ENCODE measurements around the gene ZNF511. TPM values are rescaled to one million over a fixed set of nuclear protein-coding genes. Genes with fewer than 3 reads are reported as not detected.

Gene ZNF511
- total RNA-seq, 1 donor from 2014 or later: 25.5 TPM

- Histone ChIP-seq H3K27me3 (ENCODE audit: insufficient read depth, low read length) (no peaks in the 10 kb centered on the region), H4K20me1 (ENCODE audit: insufficient read depth, low read length) (peaks cover 20% of the 10 kb centered on the region), H2AFZ (ENCODE audit: low read depth, low read length) (no peak overlapping the region), H3K4me2 (ENCODE audit: low read length) (no peak overlapping the region), H3K79me2 (ENCODE audit: insufficient read depth, low read length) (no peaks in the 10 kb centered on the region), H3K36me3 (ENCODE audit: insufficient read depth, low read length) (peaks cover 20% of the 10 kb centered on the region), H3K4me1 (ENCODE audit: insufficient read depth, low read length) (peaks cover 15% of the 10 kb centered on the region), H3K27ac (ENCODE audit: low read depth, low read length) (no peak overlapping the region), H3K4me3 (ENCODE audit: insufficient read depth, low read depth, low read length) (no peak overlapping the region), H3K9me3 (ENCODE audit: insufficient read depth, low read depth, low read length) (no peaks in the 10 kb centered on the region), H3K9ac (ENCODE audit: low read length) (no peak overlapping the region)
- no peak for TF ChIP-seq CTCF (IDR thresholded peaks at IDR 0.05; ENCODE audit: insufficient read depth, low read depth, low read length)
- TF ChIP-seq EZH2 (IDR thresholded peaks at IDR 0.05; ENCODE audit: insufficient read depth, low read length): no peak
- DNase-seq (ENCODE audit: low read depth) (no peak), FAIRE-seq (no peak)
- Mint-ChIP-seq H3K27me3 (ENCODE audit: low read depth, unreplicated experiment) (no peaks in the 10 kb centered on the region), H3K4me1 (ENCODE audit: low read depth, unreplicated experiment) (peaks cover 4% of the 10 kb centered on the region), H3K27ac (ENCODE audit: unreplicated experiment) (no peak overlapping the region), H3K36me3 (ENCODE audit: low read depth, unreplicated experiment) (peaks cover 13% of the 10 kb centered on the region), H3K4me3 (ENCODE audit: unreplicated experiment) (no peak overlapping the region), H3K9me3 (ENCODE audit: unreplicated experiment) (no peaks in the 10 kb centered on the region)
Observed at GRCh38 chr10:133295426-133296320, 13.0 kb upstream of the ZNF511 start.

GRCh38 chr10:133297504-133297903 is 11.2 kb upstream of the ZNF511 start:
- peaks cover 29% of the 10 kb centered on the region for H4K20me1 ChIP-seq (ENCODE audit: insufficient read depth, low read length)
- H3K36me3 ChIP-seq (ENCODE audit: insufficient read depth, low read length): peaks cover 21% of the 10 kb centered on the region
- peaks cover 6% of the 10 kb centered on the region for H3K79me2 ChIP-seq (ENCODE audit: insufficient read depth, low read length)
- Mint-ChIP-seq H3K9me3 (ENCODE audit: unreplicated experiment) (no peaks in the 10 kb centered on the region), H3K36me3 (ENCODE audit: low read depth, unreplicated experiment) (peaks cover 13% of the 10 kb centered on the region), H3K27me3 (ENCODE audit: low read depth, unreplicated experiment) (no peaks in the 10 kb centered on the region), H3K27ac (ENCODE audit: unreplicated experiment) (no peak overlapping the region), H3K4me1 (ENCODE audit: low read depth, unreplicated experiment) (peaks cover 3% of the 10 kb centered on the region), H3K4me3 (ENCODE audit: unreplicated experiment) (no peak overlapping the region)
- DNase-seq (ENCODE audit: low read depth) (no peak), FAIRE-seq (no peak)
- TF ChIP-seq CTCF (IDR thresholded peaks at IDR 0.05; ENCODE audit: insufficient read depth, low read depth, low read length) (no peak), EZH2 (IDR thresholded peaks at IDR 0.05; ENCODE audit: insufficient read depth, low read length) (no peak)
- H3K9ac ChIP-seq (ENCODE audit: low read length): no peak overlapping the region
- no peak overlapping the region for H3K4me3 ChIP-seq (ENCODE audit: insufficient read depth, low read depth, low read length)
- H3K4me2 ChIP-seq (ENCODE audit: low read length): no peak overlapping the region
- H3K27ac ChIP-seq (ENCODE audit: low read depth, low read length): no peak overlapping the region
- no peaks in the 10 kb centered on the region for H3K27me3 ChIP-seq (ENCODE audit: insufficient read depth, low read length)
- H2AFZ ChIP-seq (ENCODE audit: low read depth, low read length): no peak overlapping the region
- peaks cover 13% of the 10 kb centered on the region for H3K4me1 ChIP-seq (ENCODE audit: insufficient read depth, low read length)
- no peaks in the 10 kb centered on the region for H3K9me3 ChIP-seq (ENCODE audit: insufficient read depth, low read depth, low read length)

- Mint-ChIP-seq H3K27me3 (ENCODE audit: low read depth, unreplicated experiment) (no peaks in the 10 kb centered on the region), H3K27ac (ENCODE audit: unreplicated experiment) (no peak overlapping the region), H3K4me3 (ENCODE audit: unreplicated experiment) (no peak overlapping the region), H3K4me1 (ENCODE audit: low read depth, unreplicated experiment) (peaks cover 2% of the 10 kb centered on the region), H3K9me3 (ENCODE audit: unreplicated experiment) (no peaks in the 10 kb centered on the region), H3K36me3 (ENCODE audit: low read depth, unreplicated experiment) (peaks cover 13% of the 10 kb centered on the region)
- no peak overlapping the region for H2AFZ ChIP-seq (ENCODE audit: low read depth, low read length)
- H3K9me3 ChIP-seq (ENCODE audit: insufficient read depth, low read depth, low read length): no peaks in the 10 kb centered on the region
- H3K4me3 ChIP-seq (ENCODE audit: insufficient read depth, low read depth, low read length): no peak overlapping the region
- DNase-seq (ENCODE audit: low read depth) (no peak), FAIRE-seq (no peak)
- no peak overlapping the region for H3K9ac ChIP-seq (ENCODE audit: low read length)
- H3K4me2 ChIP-seq (ENCODE audit: low read length): no peak overlapping the region
- H3K4me1 ChIP-seq (ENCODE audit: insufficient read depth, low read length): peaks cover 4% of the 10 kb centered on the region
- peaks cover 16% of the 10 kb centered on the region for H3K79me2 ChIP-seq (ENCODE audit: insufficient read depth, low read length)
- no peaks in the 10 kb centered on the region for H3K27me3 ChIP-seq (ENCODE audit: insufficient read depth, low read length)
- TF ChIP-seq EZH2 (IDR thresholded peaks at IDR 0.05; ENCODE audit: insufficient read depth, low read length): no peak
- TF ChIP-seq CTCF (IDR thresholded peaks at IDR 0.05; ENCODE audit: insufficient read depth, low read depth, low read length): no peak
- peaks cover 34% of the 10 kb centered on the region for H4K20me1 ChIP-seq (ENCODE audit: insufficient read depth, low read length)
- no peak overlapping the region for H3K27ac ChIP-seq (ENCODE audit: low read depth, low read length)
- H3K36me3 ChIP-seq (ENCODE audit: insufficient read depth, low read length): peaks cover 21% of the 10 kb centered on the region
Observed at GRCh38 chr10:133298466-133298865, 10.2 kb upstream of the ZNF511 start.
